ENCODE measurements around the gene GLA. TPM values are rescaled to one million over a fixed set of nuclear protein-coding genes. Genes with fewer than 3 reads are reported as not detected.

GLA gene
- total and polyA plus RNA-seq, 2 of the 13 experiments (the other 11 are each of a cell fraction or from before 2014, with no cell fraction given), result 31.4 to 59.3 TPM

DNA sequence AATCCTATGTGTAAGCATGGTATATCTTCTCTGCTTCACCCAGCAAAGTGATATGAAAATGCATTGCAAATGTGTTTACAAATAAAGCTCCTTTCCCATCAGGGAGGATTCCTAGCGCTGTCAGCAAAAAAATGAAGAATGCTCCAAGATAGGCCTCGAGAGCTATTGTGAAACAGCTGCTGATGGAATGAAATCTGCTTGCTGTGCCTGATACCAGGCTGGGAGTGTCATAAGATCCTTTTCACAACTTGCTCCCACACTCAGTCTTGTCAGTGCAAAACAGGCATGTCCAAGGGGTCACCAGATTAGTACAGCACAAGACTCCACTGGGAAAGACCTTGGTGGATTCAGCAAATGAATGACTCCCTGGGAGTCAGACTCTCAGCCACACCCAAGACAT lies 34.4 kb upstream of the GLA start:
- no peak overlapping the region for H3K4me3 ChIP-seq (replicated peaks in 1 of 3; ENCODE audit: insufficient read depth in 1 of 3, low read depth in 2 of 3, low read length in 3 of 3)
- no peaks in the 10 kb centered on the region for H4K20me1 ChIP-seq (ENCODE audit: insufficient read depth, low read length)
- H3K27ac ChIP-seq (ENCODE audit: extremely low read length, insufficient read depth, low read length), result no peak overlapping the region
- 10% methylated on average over 2 of the region's 2 CpGs for WGBS (ENCODE audit: low lambda C conversion rate)
- CTCF ChIA-PET (ENCODE audit: low intra/inter-chr PET ratio, low total read pairs), result no interaction called here
- H2AFZ ChIP-seq (ENCODE audit: low read length), result no peak overlapping the region
- no peaks in the 10 kb centered on the region; a peak in 1 of 5 replicates for H3K27me3 ChIP-seq (ENCODE audit: control insufficient read depth in 1 of 2, insufficient read depth in 2 of 2, low read length in 2 of 2)
- no peaks in the 10 kb centered on the region for H3K4me1 ChIP-seq (ENCODE audit: insufficient read depth, low read length)
- H3K4me2 ChIP-seq (ENCODE audit: low read depth, low read length), result no peak overlapping the region
- in situ Hi-C loops (cut with HindIII; ENCODE audit: extremely low pct_ligation_motif_present, low pct_unique_long_range_greater_than_20kb), result no loop called here
- TF ChIP-seq U2AF1 (optimal IDR thresholded peaks at IDR 0.05; ENCODE audit: low read depth, low read length) (no peak), RFXAP (CRISPR knock-in tag; IDR thresholded peaks at IDR 0.05; ENCODE audit: borderline replicate concordance) (no peak), ISX (CRISPR knock-in tag; conservative IDR thresholded peaks at IDR 0.05) (no peak), ZNF20 (CRISPR knock-in tag; IDR thresholded peaks at IDR 0.05) (no peak), SMAD1 (CRISPR knock-in tag; IDR thresholded peaks at IDR 0.05; ENCODE audit: borderline replicate concordance, low read depth) (no peak)
- no peaks in the 10 kb centered on the region for H3K79me2 ChIP-seq (ENCODE audit: insufficient read depth, low read length)
- intact Hi-C loops (cut with micrococcal nuclease; ENCODE audit: unreplicated experiment), result no loop called here
- no TSS peak for BruUV-seq (replicated peaks)
- POLR2A ChIA-PET, result no interaction called here
- no peak for DNase-seq (ENCODE audit: low spot score)
- FAIRE-seq, result no peak
- no peaks in the 10 kb centered on the region for H3K36me3 ChIP-seq (replicated peaks in 1 of 2; ENCODE audit: control insufficient read depth in 1 of 2, insufficient read depth in 2 of 2, low read length in 2 of 2)
- H3K9me3 ChIP-seq (ENCODE audit: low read length), result no peaks in the 10 kb centered on the region
- H3K9ac ChIP-seq (ENCODE audit: insufficient read depth, low read depth, low read length), result no peak overlapping the region
- ATAC-seq, result no peak

- CTCF ChIA-PET (ENCODE audit: low intra/inter-chr PET ratio, low total read pairs), result no interaction called here
- WGBS (ENCODE audit: low lambda C conversion rate), result 85% methylated on average over 2 of the region's 2 CpGs
- in situ Hi-C loops (cut with HindIII; ENCODE audit: extremely low pct_ligation_motif_present, low pct_unique_long_range_greater_than_20kb), result no loop called here
- BruUV-seq (replicated peaks), result no TSS peak
- Histone ChIP-seq H3K4me1 (ENCODE audit: insufficient read depth, low read length) (no peaks in the 10 kb centered on the region), H3K79me2 (ENCODE audit: insufficient read depth, low read length) (no peaks in the 10 kb centered on the region), H3K9me3 (ENCODE audit: low read length) (no peaks in the 10 kb centered on the region), H2AFZ (ENCODE audit: low read length) (no peak overlapping the region), H3K36me3 (replicated peaks in 1 of 2; ENCODE audit: control insufficient read depth in 1 of 2, insufficient read depth in 2 of 2, low read length in 2 of 2) (no peaks in the 10 kb centered on the region), H3K4me2 (ENCODE audit: low read depth, low read length) (no peak overlapping the region), H3K9ac (ENCODE audit: insufficient read depth, low read depth, low read length) (no peak overlapping the region), H3K27me3 (ENCODE audit: control insufficient read depth in 1 of 2, insufficient read depth in 2 of 2, low read length in 2 of 2) (no peaks in the 10 kb centered on the region), H4K20me1 (ENCODE audit: insufficient read depth, low read length) (no peaks in the 10 kb centered on the region), H3K4me3 (replicated peaks in 1 of 3; ENCODE audit: insufficient read depth in 1 of 3, low read depth in 2 of 3, low read length in 3 of 3) (no peak overlapping the region), H3K27ac (ENCODE audit: extremely low read length, insufficient read depth, low read length) (no peak overlapping the region)
- POLR2A ChIA-PET, result no interaction called here
- no peak for DNase-seq (ENCODE audit: low spot score)
- FAIRE-seq, result no peak
- intact Hi-C loops (cut with micrococcal nuclease; ENCODE audit: unreplicated experiment), result no loop called here
- no peak for ATAC-seq
- TF ChIP-seq, protein P1, sequence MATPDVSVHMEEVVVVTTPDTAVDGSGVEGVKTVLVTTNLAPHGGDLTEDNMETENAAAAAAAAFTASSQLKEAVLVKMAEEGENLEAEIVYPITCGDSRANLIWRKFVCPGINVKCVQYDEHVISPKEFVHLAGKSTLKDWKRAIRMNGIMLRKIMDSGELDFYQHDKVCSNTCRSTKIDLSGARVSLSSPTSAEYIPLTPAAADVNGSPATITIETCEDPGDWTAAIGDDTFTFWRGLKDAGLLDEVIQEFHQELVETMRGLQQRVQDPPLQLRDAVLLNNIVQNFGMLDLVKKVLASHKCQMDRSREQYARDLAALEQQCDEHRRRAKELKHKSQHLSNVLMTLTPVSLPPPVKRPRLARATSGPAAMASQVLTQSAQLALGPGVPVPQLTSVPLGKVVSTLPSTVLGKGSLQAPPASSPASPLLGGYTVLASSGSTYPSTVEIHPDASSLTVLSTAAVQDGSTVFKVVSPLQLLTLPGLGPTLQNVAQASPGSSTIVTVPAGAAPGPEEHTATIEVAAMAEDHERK (CRISPR knock-in tag; IDR thresholded peaks at IDR 0.05; ENCODE audit: low read depth), result no peak
- TF ChIP-seq, protein P2, sequence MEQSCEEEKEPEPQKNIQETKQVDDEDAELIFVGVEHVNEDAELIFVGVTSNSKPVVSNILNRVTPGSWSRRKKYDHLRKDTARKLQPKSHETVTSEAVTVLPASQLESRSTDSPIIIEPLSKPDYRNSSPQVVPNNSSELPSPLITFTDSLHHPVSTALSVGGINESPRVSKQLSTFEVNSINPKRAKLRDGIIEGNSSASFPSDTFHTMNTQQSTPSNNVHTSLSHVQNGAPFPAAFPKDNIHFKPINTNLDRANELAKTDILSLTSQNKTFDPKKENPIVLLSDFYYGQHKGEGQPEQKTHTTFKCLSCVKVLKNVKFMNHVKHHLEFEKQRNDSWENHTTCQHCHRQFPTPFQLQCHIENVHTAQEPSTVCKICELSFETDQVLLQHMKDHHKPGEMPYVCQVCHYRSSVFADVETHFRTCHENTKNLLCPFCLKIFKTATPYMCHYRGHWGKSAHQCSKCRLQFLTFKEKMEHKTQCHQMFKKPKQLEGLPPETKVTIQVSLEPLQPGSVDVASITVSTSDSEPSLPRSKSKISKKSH (CRISPR knock-in tag; IDR thresholded peaks at IDR 0.05; ENCODE audit: borderline replicate concordance), result no peak
- TF ChIP-seq NR2F1 (CRISPR knock-in tag; IDR thresholded peaks at IDR 0.05), result no peak
- no peak for TF ChIP-seq BCLAF1 (IDR thresholded peaks at IDR 0.05)
Observed at GRCh38 chrX:101430457-101431078, 22.8 kb upstream of the GLA start.

Data from HepG2 (cell line).